Lower lobe of right lung (tissue), 2 donors: ENCODE results near the gene LRRC70. TPM values are rescaled to one million over a fixed set of nuclear protein-coding genes. Genes with fewer than 3 reads are reported as not detected.

Experiments
- ATAC-seq, 2 donors: fragments of 200-7000 bp; cut with Tn5 transposase; one replicate each; pipeline ENCODE4 v1.9.1; 2020 to 2022; ENCODE audit warnings: mild to moderate bottlenecking in 2 of 2, moderate library complexity in 2 of 2
- DNase-seq: peaks from one replicate; pipeline ENCODE4 v3.0.0-alpha.2; 2020
- H3K27ac ChIP-seq: fragments of 200-600 bp; one replicate; pipeline ENCODE4 v1.8.0; 2022
- H3K27me3 ChIP-seq: fragments of 200-600 bp; one replicate; pipeline ENCODE4 v1.8.0; 2022; ENCODE audit warnings: low read depth
- H3K36me3 ChIP-seq: fragments of 200-600 bp; one replicate; pipeline ENCODE4 v1.8.0; 2022; ENCODE audit warnings: mild to moderate bottlenecking
- H3K4me1 ChIP-seq: fragments of 200-600 bp; one replicate; pipeline ENCODE4 v1.8.0; 2022
- H3K4me3 ChIP-seq: fragments of 200-600 bp; one replicate; pipeline ENCODE4 v1.8.0; 2022; ENCODE audit warnings: mild to moderate bottlenecking
- H3K9me3 ChIP-seq: fragments of 200-600 bp; one replicate; pipeline ENCODE4 v1.8.0; 2022
- CTCF ChIP-seq: fragments of 200-600 bp; IDR thresholded peaks from one replicate; pipeline ENCODE4 v1.8.0; 2022; ENCODE audit warnings: antibody characterized with exemption, mild to moderate bottlenecking
- intact Hi-C: fragments of 100-400 bp; cut with DNase I; formaldehyde crosslinking; loops from one replicate; pipeline ENCODE4 v1.11.0; 2022
- total RNA-seq: library from RNA; stranded (reverse); fragmentation: NEBNext Ultra II Directional; extraction: Animal tissue kit (Norgen Biotek cat#: 25700); gene quantifications from one replicate; pipeline ENCODE4 v1.2.1, GENCODE V29; 2021
- donor health status: DM: no; HTN: yes; CAD: no; lungs with severe emphysema.

LRRC70 gene
- total RNA-seq, 1 donor from 2014 or later: 1.1 TPM

- Histone ChIP-seq H3K4me1 (no peaks in the 10 kb centered on the region), H3K27ac (no peak overlapping the region), H3K36me3 (no peaks in the 10 kb centered on the region), H3K27me3 (no peaks in the 10 kb centered on the region), H3K9me3 (no peaks in the 10 kb centered on the region), H3K4me3 (no peak overlapping the region)
- intact Hi-C loops: no loop called here
- TF ChIP-seq CTCF: no peak
- no peak for ATAC-seq
- no peak for DNase-seq
These were observed 10.0 kb downstream of the LRRC70 start for GRCh38 chr5:62588668-62589067.

- Histone ChIP-seq H3K27ac (no peak overlapping the region), H3K9me3 (no peaks in the 10 kb centered on the region), H3K4me3 (no peak overlapping the region), H3K27me3 (no peaks in the 10 kb centered on the region), H3K4me1 (no peaks in the 10 kb centered on the region), H3K36me3 (peaks cover 4% of the 10 kb centered on the region)
- ATAC-seq (no peak), DNase-seq (no peak)
- intact Hi-C loops: no loop called here
- TF ChIP-seq CTCF: no peak
These were observed 10.9 kb downstream of the LRRC70 start for GRCh38 chr5:62589504-62589903.

GRCh38 chr5:62590387-62590786 is 11.8 kb downstream of the LRRC70 start:
- H3K9me3 ChIP-seq: no peaks in the 10 kb centered on the region
- H3K4me1 ChIP-seq: no peaks in the 10 kb centered on the region
- TF ChIP-seq CTCF: no peak
- no peak for ATAC-seq
- H3K36me3 ChIP-seq: peaks cover 4% of the 10 kb centered on the region
- H3K4me3 ChIP-seq: no peak overlapping the region
- no peak overlapping the region for H3K27ac ChIP-seq
- H3K27me3 ChIP-seq: no peaks in the 10 kb centered on the region
- intact Hi-C loops: no loop called here
- no peak for DNase-seq

- no peak for TF ChIP-seq CTCF
- ATAC-seq: no peak
- Histone ChIP-seq H3K4me3 (no peak overlapping the region), H3K4me1 (no peaks in the 10 kb centered on the region), H3K36me3 (peaks cover 4% of the 10 kb centered on the region), H3K27ac (no peak overlapping the region), H3K9me3 (no peaks in the 10 kb centered on the region), H3K27me3 (no peaks in the 10 kb centered on the region)
- no peak for DNase-seq
- intact Hi-C loops: no loop called here
These were observed 13.9 kb downstream of the LRRC70 start for GRCh38 chr5:62592558-62592957.

- DNase-seq: no peak
- no peaks in the 10 kb centered on the region for H3K27me3 ChIP-seq
- peaks cover 4% of the 10 kb centered on the region for H3K36me3 ChIP-seq
- ATAC-seq: no peak
- TF ChIP-seq CTCF: no peak
- no peaks in the 10 kb centered on the region for H3K4me1 ChIP-seq
- H3K27ac ChIP-seq: no peak overlapping the region
- no peaks in the 10 kb centered on the region for H3K9me3 ChIP-seq
- intact Hi-C loops: no loop called here
- no peak overlapping the region for H3K4me3 ChIP-seq
These were observed 14.7 kb downstream of the LRRC70 start for GRCh38 chr5:62593331-62593730.

- Histone ChIP-seq H3K36me3 (peaks cover 4% of the 10 kb centered on the region), H3K27ac (no peak overlapping the region), H3K27me3 (no peaks in the 10 kb centered on the region), H3K4me1 (no peaks in the 10 kb centered on the region), H3K9me3 (no peaks in the 10 kb centered on the region), H3K4me3 (no peak overlapping the region)
- no peak for ATAC-seq
- TF ChIP-seq CTCF: no peak
- intact Hi-C loops: no loop called here
- DNase-seq: no peak
These were observed 15.9 kb downstream of the LRRC70 start for GRCh38 chr5:62594364-62594984.
